ENCODE measurements around the gene CRTAC1. TPM values are rescaled to one million over a fixed set of nuclear protein-coding genes. Genes with fewer than 3 reads are reported as not detected.

Gene CRTAC1
- polyA plus RNA-seq, 1 donor (not counting 4 experiments of a cell fraction or from before 2014, with no cell fraction given), result not detected

GRCh38 chr10:98039690-98040381 lies 9.4 kb upstream of the CRTAC1 start:
- Histone ChIP-seq H3K79me2 (ENCODE audit: control insufficient read depth, insufficient read depth, low read length) (no peaks in the 10 kb centered on the region), H3K9me1 (ENCODE audit: control insufficient read depth, extremely low read depth, insufficient read depth, low read length) (no peaks in the 10 kb centered on the region), H3K9ac (ENCODE audit: control insufficient read depth, extremely low read depth, insufficient read depth, low read length) (no peak overlapping the region), H3K27me3 (ENCODE audit: control insufficient read depth, extremely low read depth, insufficient read depth, low read length) (peaks cover 23% of the 10 kb centered on the region), H3K4me3 (ENCODE audit: control insufficient read depth in 2 of 3, extremely low read depth in 1 of 3, insufficient read depth in 2 of 3, low read depth in 1 of 3, low read length in 3 of 3) (no peak overlapping the region), H3K9me3 (ENCODE audit: control insufficient read depth, low read depth, low read length) (no peaks in the 10 kb centered on the region), H4K20me1 (ENCODE audit: control insufficient read depth, extremely low read depth, insufficient read depth, low read length) (no peaks in the 10 kb centered on the region), H3K27ac (ENCODE audit: control insufficient read depth, insufficient read depth, low read length) (no peak overlapping the region), H3K36me3 (ENCODE audit: control insufficient read depth in 2 of 2, extremely low read depth in 1 of 2, insufficient read depth in 2 of 2, low read length in 2 of 2) (no peaks in the 10 kb centered on the region), H2AFZ (ENCODE audit: control insufficient read depth, low read length) (no peak overlapping the region), H3K4me1 (ENCODE audit: control insufficient read depth, extremely low read depth, insufficient read depth, low read length) (no peaks in the 10 kb centered on the region), H3K4me2 (ENCODE audit: control insufficient read depth, extremely low read depth, insufficient read depth, low read depth, low read length) (no peak overlapping the region)
- dilution Hi-C loops (cut with MboI; ENCODE audit: extremely low pct_ligation_motif_present, low sequenced_read_pairs), result no loop called here
- TF ChIP-seq CTCF (optimal IDR thresholded peaks at IDR 0.05 in 1 of 3, IDR thresholded peaks at IDR 0.05 in 1 of 3, conservative IDR thresholded peaks at IDR 0.05 in 1 of 3; ENCODE audit: extremely low read depth in 1 of 3, insufficient read depth in 2 of 3, low read length in 3 of 3) (no peak), EZH2 (IDR thresholded peaks at IDR 0.05; ENCODE audit: low read length) (no peak)
- no peak for DNase-seq (ENCODE audit: low read depth, low spot score)
- FAIRE-seq, result no peak

GRCh38 chr10:98038288-98038687 lies 7.9 kb upstream of the CRTAC1 start:
- dilution Hi-C loops (cut with MboI; ENCODE audit: extremely low pct_ligation_motif_present, low sequenced_read_pairs), result no loop called here
- H3K4me1 ChIP-seq (ENCODE audit: control insufficient read depth, extremely low read depth, insufficient read depth, low read length), result no peaks in the 10 kb centered on the region
- H3K79me2 ChIP-seq (ENCODE audit: control insufficient read depth, insufficient read depth, low read length), result no peaks in the 10 kb centered on the region
- no peaks in the 10 kb centered on the region for H3K36me3 ChIP-seq (ENCODE audit: control insufficient read depth in 2 of 2, extremely low read depth in 1 of 2, insufficient read depth in 2 of 2, low read length in 2 of 2)
- no peak overlapping the region for H3K4me3 ChIP-seq (ENCODE audit: control insufficient read depth in 2 of 3, extremely low read depth in 1 of 3, insufficient read depth in 2 of 3, low read depth in 1 of 3, low read length in 3 of 3)
- FAIRE-seq (no peak), DNase-seq (ENCODE audit: low read depth, low spot score) (no peak)
- H4K20me1 ChIP-seq (ENCODE audit: control insufficient read depth, extremely low read depth, insufficient read depth, low read length), result no peaks in the 10 kb centered on the region
- H3K27me3 ChIP-seq (ENCODE audit: control insufficient read depth, extremely low read depth, insufficient read depth, low read length), result peaks cover 26% of the 10 kb centered on the region
- no peak overlapping the region for H2AFZ ChIP-seq (ENCODE audit: control insufficient read depth, low read length)
- H3K4me2 ChIP-seq (ENCODE audit: control insufficient read depth, extremely low read depth, insufficient read depth, low read depth, low read length), result no peak overlapping the region
- no peaks in the 10 kb centered on the region for H3K9me1 ChIP-seq (ENCODE audit: control insufficient read depth, extremely low read depth, insufficient read depth, low read length)
- TF ChIP-seq EZH2 (IDR thresholded peaks at IDR 0.05; ENCODE audit: low read length) (no peak), CTCF (optimal IDR thresholded peaks at IDR 0.05 in 1 of 3, IDR thresholded peaks at IDR 0.05 in 1 of 3, conservative IDR thresholded peaks at IDR 0.05 in 1 of 3; ENCODE audit: extremely low read depth in 1 of 3, insufficient read depth in 2 of 3, low read length in 3 of 3) (no peak)
- H3K9ac ChIP-seq (ENCODE audit: control insufficient read depth, extremely low read depth, insufficient read depth, low read length), result no peak overlapping the region
- H3K9me3 ChIP-seq (ENCODE audit: control insufficient read depth, low read depth, low read length), result no peaks in the 10 kb centered on the region
- no peak overlapping the region for H3K27ac ChIP-seq (ENCODE audit: control insufficient read depth, insufficient read depth, low read length)

Measured in keratinocyte (primary cell).